CD4-positive, CD25-positive, alpha-beta regulatory T cell (primary cell): ENCODE measurements around the gene PCNT. TPM values are rescaled to one million over a fixed set of nuclear protein-coding genes. Genes with fewer than 3 reads are reported as not detected.

Source experiments
- ATAC-seq, 2 donors: fragments of 150-1000 bp; cut with Tn5 transposase; one replicate each; pipeline ENCODE4 v1.10.0; 2021; ENCODE audit warnings: low read depth in 2 of 2, moderate number of reproducible peaks in 2 of 2, moderate library complexity in 1 of 2
- DNase-seq, 3 donors: peaks; one replicate each; pipeline versions ENCODE4 v3.0.0 to v3.0.0-alpha.2; 2012 to 2022; ENCODE audit warnings: mixed read lengths in 1 of 3
- H3K27ac ChIP-seq: one replicate; pipeline ENCODE4 v1.7.0; 2013; ENCODE audit warnings: mild to moderate bottlenecking, low read length; ENCODE audit not compliant: insufficient read depth, poor library complexity, severe bottlenecking
- H3K27me3 ChIP-seq: one replicate; pipeline ENCODE4 v1.7.0; 2013; ENCODE audit warnings: low read length; ENCODE audit not compliant: control insufficient read depth, insufficient read depth
- H3K36me3 ChIP-seq: one replicate; pipeline ENCODE4 v1.7.0; 2013; ENCODE audit warnings: mild to moderate bottlenecking, low read length, moderate library complexity; ENCODE audit not compliant: control insufficient read depth, insufficient read depth
- H3K4me1 ChIP-seq: 2 replicates; pipeline ENCODE4 v1.7.0; 2013; ENCODE audit warnings: mild to moderate bottlenecking, low read length; ENCODE audit not compliant: insufficient read depth, control insufficient read depth, poor library complexity, severe bottlenecking
- H3K4me3 ChIP-seq: one replicate; pipeline ENCODE4 v1.7.0; 2013; ENCODE audit warnings: low read depth, mild to moderate bottlenecking, low read length, moderate library complexity
- H3K9me3 ChIP-seq, 2 experiments: 1 replicate in 1 of 2; 2 replicates in 1 of 2; pipeline ENCODE4 v1.7.0; 2013; ENCODE audit warnings: low read length in 2 of 2, mild to moderate bottlenecking in 1 of 2, moderate library complexity in 1 of 2; ENCODE audit not compliant: control insufficient read depth in 2 of 2
- H3K27ac Mint-ChIP-seq, 3 donors: one replicate each; pipeline ENCODE4 v1.8.0; 2020 to 2022; ENCODE audit warnings: mild to moderate bottlenecking in 3 of 3, mixed read lengths in 3 of 3, moderate library complexity in 2 of 3
- H3K27me3 Mint-ChIP-seq: one replicate; pipeline ENCODE4 v1.8.0; 2022; ENCODE audit warnings: mild to moderate bottlenecking, mixed read lengths
- H3K36me3 Mint-ChIP-seq: one replicate; pipeline ENCODE4 v1.8.0; 2020; ENCODE audit warnings: mixed read lengths
- H3K4me1 Mint-ChIP-seq, 4 donors: one replicate each; pipeline ENCODE4 v1.8.0; 2020 to 2022; ENCODE audit warnings: mixed read lengths in 4 of 4, mild to moderate bottlenecking in 1 of 4
- H3K4me3 Mint-ChIP-seq, 4 donors: one replicate each; pipeline ENCODE4 v1.8.0; 2020 to 2022; ENCODE audit warnings: mild to moderate bottlenecking in 4 of 4, mixed read lengths in 4 of 4, moderate library complexity in 3 of 4
- H3K9me3 Mint-ChIP-seq, 7 donors: one replicate each; pipeline ENCODE4 v1.8.0; 2020 to 2022; ENCODE audit warnings: mixed read lengths in 7 of 7, mild to moderate bottlenecking in 3 of 7, moderate library complexity in 2 of 7
- polyA plus RNA-seq, 4 donors: library from polyadenylated mRNA; unstranded; fragments of 300-500 nt; fragmentation: Illumina TruSeq; gene quantifications; one replicate each; pipeline ENCODE4 v1.2.3, GENCODE V29; 2021
- total RNA-seq: library from RNA; stranded (reverse); gene quantifications from one replicate; pipeline ENCODE4 v1.2.3, GENCODE V29; 2022

Gene PCNT
- total and polyA plus RNA-seq, 5 donors from 2014 or later: 5.3 to 64.5 (median 10.5) TPM

GRCh38 chr21:46424039-46424591 is 100.2 kb downstream of the PCNT start:
- ATAC-seq (peak; percentile 35 to 41), DNase-seq (peak in 2 of 3 donors; percentile 29 to 56)
- Mint-ChIP-seq H3K27me3 (no peaks in the 10 kb centered on the region), H3K27ac (peak overlapping the region; percentile 88 to 97 (median 94)), H3K36me3 (peaks cover 9% of the 10 kb centered on the region), H3K4me1 (peaks cover 0 to 25% (median 8%) of the 10 kb centered on the region in 4 donors), H3K4me3 (peak overlapping the region in 3 of 4 donors; percentile 72 to 80 (median 73)), H3K9me3 (no peaks in the 10 kb centered on the region)
- Histone ChIP-seq H3K9me3 (no peaks in the 10 kb centered on the region), H3K27me3 (no peaks in the 10 kb centered on the region), H3K4me1 (peaks cover 18% of the 10 kb centered on the region), H3K4me3 (no peak overlapping the region), H3K27ac (peak overlapping the region; percentile 69), H3K36me3 (peaks cover 22% of the 10 kb centered on the region)

GRCh38 chr21:46424621-46425020 is 100.7 kb downstream of the PCNT start:
- Mint-ChIP-seq H3K9me3 (no peaks in the 10 kb centered on the region), H3K4me3 (peak overlapping the region; percentile 72 to 82 (median 76))

GRCh38 chr21:46425041-46425440 is 101.1 kb downstream of the PCNT start:
- H3K27ac ChIP-seq: peak overlapping the region; percentile 69
- Mint-ChIP-seq H3K27me3 (no peaks in the 10 kb centered on the region), H3K36me3 (peaks cover 13% of the 10 kb centered on the region), H3K9me3 (no peaks in the 10 kb centered on the region), H3K4me3 (peak overlapping the region; percentile 72 to 82 (median 76)), H3K27ac (peak overlapping the region in 2 of 3 donors; percentile 87 to 94), H3K4me1 (peaks cover 0 to 25% (median 8%) of the 10 kb centered on the region in 4 donors)
- DNase-seq: no peak
- no peaks in the 10 kb centered on the region for H3K27me3 ChIP-seq
- peaks cover 18% of the 10 kb centered on the region for H3K4me1 ChIP-seq
- no peak overlapping the region for H3K4me3 ChIP-seq
- H3K9me3 ChIP-seq: no peaks in the 10 kb centered on the region
- H3K36me3 ChIP-seq: peaks cover 22% of the 10 kb centered on the region
- ATAC-seq: no peak

More at GRCh38 chr21:46424621-46425020, 100.7 kb downstream of the PCNT start:
- no peaks in the 10 kb centered on the region for H3K27me3 ChIP-seq
- H3K4me3 ChIP-seq: no peak overlapping the region
- no peaks in the 10 kb centered on the region for H3K27me3 Mint-ChIP-seq
- peaks cover 18% of the 10 kb centered on the region for H3K4me1 ChIP-seq
- H3K9me3 ChIP-seq: no peaks in the 10 kb centered on the region
- peaks cover 18% of the 10 kb centered on the region for H3K36me3 ChIP-seq
- peaks cover 9% of the 10 kb centered on the region for H3K36me3 Mint-ChIP-seq
- ATAC-seq: peak; percentile 35 to 47
- H3K27ac ChIP-seq: peak overlapping the region; percentile 69
- peak overlapping the region; percentile 87 to 97 (median 94) for H3K27ac Mint-ChIP-seq
- peaks cover 0 to 25% (median 8%) of the 10 kb centered on the region in 4 donors for H3K4me1 Mint-ChIP-seq
- DNase-seq: peak in 2 of 3 donors; percentile 40 to 68

- H3K27me3 Mint-ChIP-seq: no peaks in the 10 kb centered on the region
- no peaks in the 10 kb centered on the region for H3K9me3 Mint-ChIP-seq
- peak overlapping the region in 3 of 4 donors; percentile 47 to 64 (median 61) for H3K4me3 Mint-ChIP-seq
- peak overlapping the region; percentile 14 to 94 (median 87) for H3K27ac Mint-ChIP-seq
- ATAC-seq: peak; percentile 38 to 52
- Histone ChIP-seq H3K27me3 (no peaks in the 10 kb centered on the region), H3K36me3 (peaks cover 26% of the 10 kb centered on the region), H3K4me3 (no peak overlapping the region), H3K9me3 (no peaks in the 10 kb centered on the region), H3K27ac (peak overlapping the region; percentile 69), H3K4me1 (peaks cover 18% of the 10 kb centered on the region)
- peak in 2 of 3 donors; percentile 61 to 74 for DNase-seq
- H3K4me1 Mint-ChIP-seq: peaks cover 0 to 25% (median 8%) of the 10 kb centered on the region in 4 donors
- peaks cover 16% of the 10 kb centered on the region for H3K36me3 Mint-ChIP-seq
Observed at GRCh38 chr21:46425571-46425970, 101.6 kb downstream of the PCNT start.

GRCh38 chr21:46426313-46427046 is 102.5 kb downstream of the PCNT start:
- Mint-ChIP-seq H3K9me3 (no peaks in the 10 kb centered on the region), H3K27me3 (no peaks in the 10 kb centered on the region), H3K36me3 (peaks cover 21% of the 10 kb centered on the region), H3K4me1 (peaks cover 0 to 25% (median 8%) of the 10 kb centered on the region in 4 donors), H3K27ac (peak overlapping the region in 1 of 3 donors; percentile 42), H3K4me3 (no peak overlapping the region)
- no peak for DNase-seq
- peaks cover 18% of the 10 kb centered on the region for H3K4me1 ChIP-seq
- H3K4me3 ChIP-seq: no peak overlapping the region
- no peak overlapping the region for H3K27ac ChIP-seq
- no peaks in the 10 kb centered on the region for H3K27me3 ChIP-seq
- H3K9me3 ChIP-seq: no peaks in the 10 kb centered on the region
- ATAC-seq: no peak
- peaks cover 34% of the 10 kb centered on the region for H3K36me3 ChIP-seq

- Histone ChIP-seq H3K36me3 (peaks cover 44% of the 10 kb centered on the region), H3K4me3 (no peak overlapping the region), H3K27ac (no peak overlapping the region), H3K4me1 (peaks cover 18% of the 10 kb centered on the region), H3K9me3 (no peaks in the 10 kb centered on the region), H3K27me3 (no peaks in the 10 kb centered on the region)
- no peak overlapping the region for H3K27ac Mint-ChIP-seq
- H3K4me1 Mint-ChIP-seq: peaks cover 0 to 22% (median 8%) of the 10 kb centered on the region in 4 donors
- DNase-seq (no peak), ATAC-seq (no peak)
- peaks cover 32% of the 10 kb centered on the region for H3K36me3 Mint-ChIP-seq
- no peaks in the 10 kb centered on the region for H3K27me3 Mint-ChIP-seq
- peak overlapping the region in 1 of 4 donors; percentile 10 for H3K4me3 Mint-ChIP-seq
- H3K9me3 Mint-ChIP-seq: no peaks in the 10 kb centered on the region
Observed at GRCh38 chr21:46427516-46427915, 103.6 kb downstream of the PCNT start.

GRCh38 chr21:46428286-46428685 is 104.3 kb downstream of the PCNT start:
- DNase-seq (no peak), ATAC-seq (no peak)
- Histone ChIP-seq H3K27me3 (no peaks in the 10 kb centered on the region), H3K36me3 (peaks cover 44% of the 10 kb centered on the region), H3K4me1 (peaks cover 12% of the 10 kb centered on the region), H3K27ac (no peak overlapping the region), H3K4me3 (no peak overlapping the region), H3K9me3 (no peaks in the 10 kb centered on the region)
- Mint-ChIP-seq H3K27me3 (no peaks in the 10 kb centered on the region), H3K9me3 (no peaks in the 10 kb centered on the region), H3K36me3 (peaks cover 32% of the 10 kb centered on the region), H3K27ac (no peak overlapping the region), H3K4me3 (no peak overlapping the region), H3K4me1 (peaks cover 0 to 15% (median 8%) of the 10 kb centered on the region in 4 donors)
